Spleen (tissue), 11 donors: Measurements from ENCODE around the gene IL1B. TPM values are rescaled to one million over a fixed set of nuclear protein-coding genes. Genes with fewer than 3 reads are reported as not detected.

Experiments
- DNase-seq: peaks from one replicate; pipeline ENCODE4 v3.0.0-alpha.2; 2020
- H3K27ac ChIP-seq, 8 donors: fragments of 200-600 bp; sonication (generic) in 7 of 8; 1 replicate in 4 of 8; 2 replicates in 4 of 8; pipeline versions ENCODE4 v1.5.0 to v1.8.0; 2016 to 2021; ENCODE audit warnings: inconsistent platforms in 4 of 8, mild to moderate bottlenecking in 4 of 8, moderate library complexity in 1 of 8
- H3K27me3 ChIP-seq, 7 donors: fragments of 200-600 bp; sonication (generic) in 6 of 7; replicated peaks in 1 of 7; 1 replicate in 4 of 7; 2 replicates in 3 of 7; pipeline versions ENCODE4 v1.5.0 to v1.8.0; 2016 to 2021; ENCODE audit warnings: inconsistent platforms in 3 of 7, mild to moderate bottlenecking in 1 of 7
- H3K36me3 ChIP-seq, 6 donors: fragments of 200-600 bp; sonication (generic) in 5 of 6; 1 replicate in 4 of 6; 2 replicates in 2 of 6; pipeline versions ENCODE4 v1.5.0 to v1.8.0; 2016 to 2021; ENCODE audit warnings: inconsistent platforms in 2 of 6
- H3K4me1 ChIP-seq, 6 donors: fragments of 200-600 bp; sonication (generic) in 5 of 6; 1 replicate in 3 of 6; 2 replicates in 3 of 6; pipeline versions ENCODE4 v1.5.0 to v1.8.0; 2016 to 2021; ENCODE audit warnings: inconsistent platforms in 3 of 6
- H3K4me3 ChIP-seq, 8 donors: fragments of 200-600 bp; sonication (generic) in 7 of 8; 1 replicate in 4 of 8; 2 replicates in 4 of 8; pipeline versions ENCODE4 v1.5.0 to v1.8.0; 2016 to 2021; ENCODE audit warnings: inconsistent platforms in 4 of 8, mild to moderate bottlenecking in 4 of 8, moderate library complexity in 2 of 8
- H3K9me3 ChIP-seq, 8 donors: fragments of 200-600 bp; sonication (generic) in 7 of 8; 1 replicate in 4 of 8; 2 replicates in 4 of 8; pipeline versions ENCODE4 v1.5.0 to v1.8.0; 2016 to 2021; ENCODE audit warnings: inconsistent platforms in 4 of 8
- POLR2A ChIP-seq, 3 donors: fragments of 450-650 bp; IDR thresholded peaks; one replicate each; pipeline ENCODE4 v1.5.1; 2017; ENCODE audit warnings: antibody characterized with exemption in 3 of 3, mild to moderate bottlenecking in 1 of 3
- POLR2AphosphoS5 ChIP-seq, 3 donors: sonication (generic); formaldehyde crosslinking; IDR thresholded peaks; one replicate each; pipeline ENCODE4 v1.5.1; 2017; ENCODE audit warnings: antibody characterized with exemption in 3 of 3
- WGBS, 5 donors: extraction: QIAGEN DNeasy Blood & Tissue Kit in 3 of 5; methylation state at CpG; one replicate each; pipeline versions ENCODE4 v1.1.5 to v1.1.7; 2013 to 2018; 5-methylcytosine and 5-hydroxymethylcytosine counted together
- intact Hi-C: fragments of 100-400 bp; cut with DNase I; formaldehyde crosslinking; loops from one replicate; pipeline ENCODE4 v1.15.0; 2023; ENCODE audit warnings: low total_unique reads
- polyA plus RNA-seq, 3 donors: library from polyadenylated mRNA; stranded (reverse); fragments of 200-250 nt; gene quantifications; one replicate each; pipeline ENCODE4 v1.2.1, GENCODE V29; 2013
- total RNA-seq, 7 donors: library from RNA; depleted of rRNA in 3 of 7; stranded (reverse); fragments of >200 nt in 3 of 7; fragmentation: NEBNext Ultra II Directional in 4 of 7; extraction: Animal tissue kit (Norgen Biotek cat#: 25700) in 4 of 7; gene quantifications; one replicate each; pipeline versions ENCODE4 v1.1.0 to v1.2.1, GENCODE V29; 2016 to 2021
- TF ChIP-seq, protein P1 (sequence below), 11 experiments: fragments of 200-600 bp in 7 of 11; fragments of 450-650 bp in 4 of 11; sonication (generic) in 4 of 11; IDR thresholded peaks in 8 of 11; conservative IDR thresholded peaks in 3 of 11; 1 replicate in 7 of 11; 2 replicates in 4 of 11; pipeline versions ENCODE4 v1.4.0 to v1.8.0; 2016 to 2021; ENCODE audit warnings: antibody characterized with exemption in 11 of 11, inconsistent platforms in 4 of 11, mild to moderate bottlenecking in 1 of 11
- donor health status: healthy with polysubstance abuse.
- donor health status: DM: no; HTN: no; CAD: no; lungs with moderate emphysema.
- donor health status: DM: no; HTN: no; CAD: no.
- donor health status: Bipolar disorder and iron deficiency.
- donor health status: healthy.
- donor health status: DM: no; HTN: no; CAD: no.
- donor health status: DM: yes; HTN: yes; CAD: no.

Gene IL1B
- total and polyA plus RNA-seq, 10 donors: 3.4 to 81.9 (median 11.5) TPM

DNA sequence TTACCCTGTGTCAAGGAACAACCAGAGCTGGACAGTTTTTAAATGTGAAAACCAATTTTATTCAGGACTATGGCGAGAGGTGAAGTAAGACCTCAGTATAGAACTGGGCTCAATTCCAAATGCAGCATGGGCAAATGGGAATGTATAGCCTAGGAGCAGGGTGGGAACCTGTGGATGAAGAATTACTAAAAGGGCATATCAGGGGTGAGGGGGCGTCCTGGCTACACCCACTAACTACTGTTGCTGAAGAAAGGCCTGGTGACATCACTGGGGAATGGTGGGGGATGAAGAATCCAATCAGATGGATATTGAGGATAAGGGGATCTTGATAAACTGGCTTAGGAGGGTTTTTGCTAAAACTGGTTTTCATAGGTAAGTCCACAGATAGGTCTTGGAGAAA, 47.1 kb upstream of the IL1B start:
- DNase-seq: no peak
- intact Hi-C loops: loop anchor here (5.0 kb wide), 1 partner anchor 131 kb away; no protein-coding TSS in a partner anchor
- H3K36me3 ChIP-seq: no peaks in the 10 kb centered on the region
- H3K27ac ChIP-seq: no peak overlapping the region
- no peak overlapping the region for H3K4me3 ChIP-seq
- 83 to 90% (median 86%) methylated on average over 2 of the region's 2 CpGs for WGBS, 5 donors
- H3K27me3 ChIP-seq: no peaks in the 10 kb centered on the region
- peaks cover 0 to 47% (median 14%) of the 10 kb centered on the region in 6 donors for H3K4me1 ChIP-seq
- H3K9me3 ChIP-seq: no peaks in the 10 kb centered on the region
- TF ChIP-seq, protein P1, sequence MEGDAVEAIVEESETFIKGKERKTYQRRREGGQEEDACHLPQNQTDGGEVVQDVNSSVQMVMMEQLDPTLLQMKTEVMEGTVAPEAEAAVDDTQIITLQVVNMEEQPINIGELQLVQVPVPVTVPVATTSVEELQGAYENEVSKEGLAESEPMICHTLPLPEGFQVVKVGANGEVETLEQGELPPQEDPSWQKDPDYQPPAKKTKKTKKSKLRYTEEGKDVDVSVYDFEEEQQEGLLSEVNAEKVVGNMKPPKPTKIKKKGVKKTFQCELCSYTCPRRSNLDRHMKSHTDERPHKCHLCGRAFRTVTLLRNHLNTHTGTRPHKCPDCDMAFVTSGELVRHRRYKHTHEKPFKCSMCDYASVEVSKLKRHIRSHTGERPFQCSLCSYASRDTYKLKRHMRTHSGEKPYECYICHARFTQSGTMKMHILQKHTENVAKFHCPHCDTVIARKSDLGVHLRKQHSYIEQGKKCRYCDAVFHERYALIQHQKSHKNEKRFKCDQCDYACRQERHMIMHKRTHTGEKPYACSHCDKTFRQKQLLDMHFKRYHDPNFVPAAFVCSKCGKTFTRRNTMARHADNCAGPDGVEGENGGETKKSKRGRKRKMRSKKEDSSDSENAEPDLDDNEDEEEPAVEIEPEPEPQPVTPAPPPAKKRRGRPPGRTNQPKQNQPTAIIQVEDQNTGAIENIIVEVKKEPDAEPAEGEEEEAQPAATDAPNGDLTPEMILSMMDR (IDR thresholded peaks at IDR 0.05 in 8 of 11, conservative IDR thresholded peaks at IDR 0.05 in 3 of 11): no peak
- TF ChIP-seq POLR2A (IDR thresholded peaks at IDR 0.05) (no peak), POLR2AphosphoS5 (IDR thresholded peaks at IDR 0.05) (no peak)

DNA sequence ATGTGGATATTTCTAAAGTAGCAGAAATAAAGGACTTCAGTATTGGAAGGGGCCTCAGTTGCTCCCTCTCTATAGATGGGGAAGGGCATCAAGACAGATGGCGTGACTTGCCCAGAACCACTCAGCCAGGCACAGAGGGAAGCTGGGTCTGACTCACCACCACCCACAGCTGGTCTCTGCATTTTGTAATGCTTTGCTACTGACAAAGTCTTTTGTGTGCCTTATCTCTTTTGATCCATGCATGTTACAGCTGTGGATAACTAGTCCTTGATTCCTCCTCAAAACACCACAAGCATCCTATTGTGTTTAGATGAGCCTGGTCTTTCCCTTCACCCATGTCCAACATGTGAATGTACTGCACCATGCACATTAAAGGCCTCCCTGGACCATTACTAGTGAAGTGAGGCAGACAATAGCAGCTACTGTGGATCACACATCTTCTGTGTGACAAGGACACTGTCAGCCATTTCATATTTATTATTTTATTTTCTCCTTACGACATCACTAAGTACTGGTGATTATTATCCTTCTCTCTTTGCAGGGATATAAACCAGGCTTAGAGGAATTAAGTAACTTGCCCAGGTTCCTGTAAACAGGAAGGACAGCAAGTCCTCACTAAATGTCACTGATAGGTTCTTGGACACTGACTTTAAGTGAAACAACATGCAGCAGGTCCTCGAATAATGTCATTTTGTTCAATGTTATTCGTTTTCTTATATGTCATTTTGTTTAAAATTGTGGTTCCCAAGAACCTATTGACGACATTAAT, 44.8 kb upstream of the IL1B start:
- TF ChIP-seq POLR2AphosphoS5 (IDR thresholded peaks at IDR 0.05): no peak
- TF ChIP-seq POLR2A (IDR thresholded peaks at IDR 0.05): no peak
- TF ChIP-seq, protein P1 (IDR thresholded peaks at IDR 0.05 in 8 of 11, conservative IDR thresholded peaks at IDR 0.05 in 3 of 11): no peak
- Histone ChIP-seq H3K4me3 (no peak overlapping the region), H3K36me3 (no peaks in the 10 kb centered on the region), H3K27me3 (no peaks in the 10 kb centered on the region), H3K4me1 (peaks cover 0 to 36% (median 14%) of the 10 kb centered on the region in 6 donors), H3K9me3 (no peaks in the 10 kb centered on the region), H3K27ac (peak overlapping the region in 1 of 8 donors; percentile 10)
- intact Hi-C loops: loop anchor here (5.0 kb wide), 1 partner anchor 129 kb away; no protein-coding TSS in a partner anchor
- DNase-seq: peak; percentile 70
- WGBS, 5 donors: 73 to 88% (median 80%) methylated on average over 5 of the region's 5 CpGs

DNA sequence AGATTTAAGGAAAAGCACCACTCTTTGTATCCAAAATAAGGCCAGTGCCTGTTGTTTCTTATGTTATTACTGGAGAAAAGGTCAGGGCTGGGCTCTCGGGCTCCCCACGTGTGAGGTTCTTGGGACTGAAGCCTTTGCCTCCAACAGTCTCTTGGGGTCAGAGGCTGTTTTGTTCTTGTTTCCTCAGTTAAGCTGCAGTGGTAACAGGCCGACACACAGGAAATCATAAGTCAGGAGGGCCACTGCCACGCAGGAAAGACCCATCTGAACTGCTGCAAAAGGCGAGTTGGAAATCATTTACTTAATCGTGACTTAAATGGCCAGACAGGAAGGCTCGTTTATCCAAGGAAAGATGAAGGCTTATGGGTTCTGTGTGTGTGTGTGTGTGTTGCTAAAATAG, 44.1 kb upstream of the IL1B start:
- WGBS, 5 donors: 28 to 35% (median 31%) methylated on average over 7 of the region's 7 CpGs
- H3K27me3 ChIP-seq: no peaks in the 10 kb centered on the region
- no peak overlapping the region for H3K4me3 ChIP-seq
- no peaks in the 10 kb centered on the region for H3K9me3 ChIP-seq
- H3K36me3 ChIP-seq: no peaks in the 10 kb centered on the region
- TF ChIP-seq, protein P1 (IDR thresholded peaks at IDR 0.05 in 8 of 11, conservative IDR thresholded peaks at IDR 0.05 in 3 of 11): no peak
- TF ChIP-seq POLR2A (IDR thresholded peaks at IDR 0.05) (no peak), POLR2AphosphoS5 (IDR thresholded peaks at IDR 0.05) (no peak)
- intact Hi-C loops: loop anchor here (5.0 kb wide), 1 partner anchor 128 kb away; no protein-coding TSS in a partner anchor
- H3K4me1 ChIP-seq: peaks cover 0 to 36% (median 14%) of the 10 kb centered on the region in 6 donors
- no peak for DNase-seq
- peak overlapping the region in 1 of 8 donors; percentile 10 for H3K27ac ChIP-seq

DNA sequence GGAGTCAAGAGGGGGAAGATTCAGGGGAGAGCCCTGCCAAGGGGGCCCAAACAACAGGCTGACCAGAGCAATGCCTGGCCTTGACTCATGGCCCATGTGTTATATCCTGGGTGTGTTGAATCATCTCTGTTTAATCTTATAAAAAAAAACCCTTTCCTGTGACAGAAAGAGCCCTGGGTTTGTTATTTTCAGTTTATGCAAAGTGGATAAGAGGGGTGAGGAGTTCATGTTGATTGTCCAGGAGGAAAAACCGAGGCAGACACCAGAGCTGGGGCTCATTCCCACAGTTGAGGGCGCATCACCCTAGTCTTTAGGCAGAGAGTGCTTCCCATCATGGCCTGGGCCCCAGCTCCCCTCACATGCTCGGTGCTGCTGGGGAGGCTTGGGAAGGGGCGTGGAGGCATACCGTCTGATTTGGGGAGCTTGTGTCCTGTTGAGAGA, 43.5 kb upstream of the IL1B start:
- intact Hi-C loops: loop anchor here (5.0 kb wide), 1 partner anchor 128 kb away; no protein-coding TSS in a partner anchor
- no peaks in the 10 kb centered on the region for H3K9me3 ChIP-seq
- TF ChIP-seq, protein P1 (IDR thresholded peaks at IDR 0.05 in 8 of 11, conservative IDR thresholded peaks at IDR 0.05 in 3 of 11): no peak
- TF ChIP-seq POLR2AphosphoS5 (IDR thresholded peaks at IDR 0.05): no peak
- no peak for TF ChIP-seq POLR2A (IDR thresholded peaks at IDR 0.05)
- whole genome bisulfite sequencing, 5 donors: 70 to 95% (median 87%) methylated on average over 5 of the region's 5 CpGs
- H3K27me3 ChIP-seq: no peaks in the 10 kb centered on the region
- DNase-seq: no peak
- peak overlapping the region in 1 of 8 donors; percentile 10 for H3K27ac ChIP-seq
- H3K36me3 ChIP-seq: no peaks in the 10 kb centered on the region
- H3K4me1 ChIP-seq: peaks cover 0 to 35% (median 14%) of the 10 kb centered on the region in 6 donors
- H3K4me3 ChIP-seq: no peak overlapping the region
